HL-60 (cell line): Measurements from ENCODE around the gene APMAP.

Experiments
- CTCF ChIP-seq: IDR thresholded peaks from one replicate; pipeline ENCODE4 v1.5.1; 2011; ENCODE audit warnings: low read length, control low read depth, inconsistent platforms; ENCODE audit not compliant: insufficient read depth
- POLR2AphosphoS5 ChIP-seq: IDR thresholded peaks from 2 replicates; pipeline ENCODE4 v1.6.1; 2012; ENCODE audit warnings: low read depth

- no peak for TF ChIP-seq CTCF
- TF ChIP-seq POLR2AphosphoS5: no peak
Measured at GRCh38 chr20:24978513-24978912, 14.0 kb downstream of the APMAP start.
